Right ventricle myocardium superior (tissue), 1 donor: ENCODE measurements around the gene ZNF526. TPM values are rescaled to one million over a fixed set of nuclear protein-coding genes. Genes with fewer than 3 reads are reported as not detected.
A peak's percentile ranks its signal among the peaks of the same experiment; 100 is the strongest.

Experiments
- ATAC-seq: fragments of 200-7000 bp; cut with Tn5 transposase; one replicate; pipeline ENCODE4 v1.9.1; 2020; ENCODE audit warnings: mild to moderate bottlenecking; ENCODE audit not compliant: poor library complexity
- DNase-seq: peaks from one replicate; pipeline ENCODE4 v3.0.0-alpha.2; 2020
- intact Hi-C: fragments of 100-400 bp; cut with DNase I; formaldehyde crosslinking; loops from one replicate; pipeline ENCODE4 v1.11.2; 2022
- total RNA-seq: library from RNA; stranded (reverse); fragmentation: NEBNext Ultra II Directional; extraction: Animal tissue kit (Norgen Biotek cat#: 25700); gene quantifications from one replicate; pipeline ENCODE4 v1.2.1, GENCODE V29; 2021
- donor health status: DM: no; HTN: yes; CAD: no; lungs with severe emphysema.

The ZNF526 gene
- total RNA-seq, 1 donor from 2014 or later = 5.4 TPM

- DNase-seq = peak; percentile 68
- intact Hi-C loops = no loop called here
- ATAC-seq = no peak
These were observed 50.4 kb downstream of the ZNF526 start for GRCh38 chr19:42270346-42271044.

- intact Hi-C loops = no loop called here
- DNase-seq = no peak
- no peak for ATAC-seq
These were observed 50.9 kb downstream of the ZNF526 start for GRCh38 chr19:42271045-42271419.

GRCh38 chr19:42271861-42272534 is 51.9 kb downstream of the ZNF526 start:
- intact Hi-C loops = no loop called here
- DNase-seq = no peak
- no peak for ATAC-seq

GRCh38 chr19:42272535-42272897 is 52.4 kb downstream of the ZNF526 start:
- intact Hi-C loops = no loop called here
- ATAC-seq = no peak

GRCh38 chr19:42272989-42273406 is 52.9 kb downstream of the ZNF526 start:
- DNase-seq (no peak), ATAC-seq (no peak)

More at GRCh38 chr19:42272535-42272897, 52.4 kb downstream of the ZNF526 start:
- no peak for DNase-seq

GRCh38 chr19:42273407-42274064 is 53.4 kb downstream of the ZNF526 start:
- ATAC-seq (no peak), DNase-seq (no peak)
- intact Hi-C loops = no loop called here

More at GRCh38 chr19:42272989-42273406, 52.9 kb downstream of the ZNF526 start:
- intact Hi-C loops = no loop called here

- intact Hi-C loops = no loop called here
- no peak for ATAC-seq
- DNase-seq = no peak
These were observed 54.1 kb downstream of the ZNF526 start for GRCh38 chr19:42274065-42274682.

GRCh38 chr19:42275103-42275502 is 55.0 kb downstream of the ZNF526 start:
- intact Hi-C loops = no loop called here
- DNase-seq = no peak
- no peak for ATAC-seq

GRCh38 chr19:42275517-42275916 is 55.4 kb downstream of the ZNF526 start:
- no peak for ATAC-seq
- DNase-seq = no peak
- intact Hi-C loops = no loop called here

GRCh38 chr19:42276284-42276683 is 56.2 kb downstream of the ZNF526 start:
- ATAC-seq = no peak
- intact Hi-C loops = no loop called here
- no peak for DNase-seq

- intact Hi-C loops = no loop called here
- ATAC-seq (no peak), DNase-seq (no peak)
These were observed 56.7 kb downstream of the ZNF526 start for GRCh38 chr19:42276821-42277220.

Other genes with a start within 250 kb of the ZNF526 start
- 388 TPM for gene ATP1A3, start 226.1 kb upstream of the ZNF526 start, total RNA-seq
- gene GRIK5, start 150.1 kb upstream of the ZNF526 start, total RNA-seq = 4.0 TPM
- gene ZNF574, start 144.1 kb upstream of the ZNF526 start, total RNA-seq = 8.4 TPM
- gene POU2F2, start 87.9 kb upstream of the ZNF526 start, total RNA-seq = 0.91 TPM
- gene DEDD2, start 2.6 kb upstream of the ZNF526 start, total RNA-seq = 14.8 TPM
- 35.6 TPM for gene GSK3A, start 22.3 kb downstream of the ZNF526 start, total RNA-seq
- gene ERF, start 34.8 kb downstream of the ZNF526 start, total RNA-seq = 42.1 TPM
- 33.6 TPM for gene CIC, start 48.9 kb downstream of the ZNF526 start, total RNA-seq
- not detected for gene PRR19, start 81.8 kb downstream of the ZNF526 start, total RNA-seq
- 4.3 TPM for gene PAFAH1B3, start 82.3 kb downstream of the ZNF526 start, total RNA-seq
- 0.11 TPM for gene TMEM145, start 93.0 kb downstream of the ZNF526 start, total RNA-seq
- 34.3 TPM for gene MEGF8, start 105.3 kb downstream of the ZNF526 start, total RNA-seq
- gene CNFN, start 170.0 kb downstream of the ZNF526 start, total RNA-seq = 1.1 TPM
- gene LIPE, start 207.1 kb downstream of the ZNF526 start, total RNA-seq = 61.4 TPM
- gene CXCL17, start 222.6 kb downstream of the ZNF526 start, total RNA-seq = not detected